Activated CD8-positive, alpha-beta T cell treated with anti-CD3 and anti-CD28 coated beads, Interleukin-2, amount 10 ng/mL, durations not matched to agents 7 days and 5 days (primary cell): ENCODE data around the gene BMPR1B. TPM values are rescaled to one million over a fixed set of nuclear protein-coding genes. Genes with fewer than 3 reads are reported as not detected.

Experiments
- ATAC-seq: fragments of 150-1000 bp; cut with Tn5 transposase; one replicate; pipeline ENCODE4 v1.10.0; 2021; ENCODE audit warnings: moderate library complexity
- CTCF ChIA-PET: fragments of 350-600 bp; sonication (Branson Sonifier 250); formaldehyde crosslinking; loops from one replicate; lab custom pipeline; 2021; ENCODE audit warnings: antibody characterized with exemption; lab: Charles Lee
- POLR2A ChIA-PET: fragments of 350-600 bp; sonication (Branson Sonifier 250); formaldehyde crosslinking; loops from one replicate; lab custom pipeline; 2021; ENCODE audit warnings: antibody characterized with exemption; lab: Charles Lee
- DNase-seq: peaks from one replicate; pipeline ENCODE4 v3.0.0-alpha.2; 2020
- H3K27ac Mint-ChIP-seq: one replicate; pipeline ENCODE4 v1.8.0; 2021; ENCODE audit warnings: mild to moderate bottlenecking, mixed read lengths
- H3K27me3 Mint-ChIP-seq: one replicate; pipeline ENCODE4 v1.8.0; 2021; ENCODE audit warnings: low read depth, mixed read lengths
- H3K36me3 Mint-ChIP-seq: one replicate; pipeline ENCODE4 v1.8.0; 2021; ENCODE audit warnings: low read depth, mixed read lengths
- H3K4me1 Mint-ChIP-seq: one replicate; pipeline ENCODE4 v1.8.0; 2021; ENCODE audit warnings: low read depth, mixed read lengths
- H3K4me3 Mint-ChIP-seq: one replicate; pipeline ENCODE4 v1.8.0; 2021; ENCODE audit warnings: mild to moderate bottlenecking, mixed read lengths
- H3K9me3 Mint-ChIP-seq: one replicate; pipeline ENCODE4 v1.8.0; 2022; ENCODE audit warnings: mixed read lengths; ENCODE audit not compliant: insufficient read depth
- total RNA-seq, 2 experiments: library from RNA; stranded (reverse); gene quantifications; one replicate each; pipeline ENCODE4 v1.2.3, GENCODE V29; 2021

BMPR1B gene
- total RNA-seq, 2 experiments from 2014 or later = not detected

DNA sequence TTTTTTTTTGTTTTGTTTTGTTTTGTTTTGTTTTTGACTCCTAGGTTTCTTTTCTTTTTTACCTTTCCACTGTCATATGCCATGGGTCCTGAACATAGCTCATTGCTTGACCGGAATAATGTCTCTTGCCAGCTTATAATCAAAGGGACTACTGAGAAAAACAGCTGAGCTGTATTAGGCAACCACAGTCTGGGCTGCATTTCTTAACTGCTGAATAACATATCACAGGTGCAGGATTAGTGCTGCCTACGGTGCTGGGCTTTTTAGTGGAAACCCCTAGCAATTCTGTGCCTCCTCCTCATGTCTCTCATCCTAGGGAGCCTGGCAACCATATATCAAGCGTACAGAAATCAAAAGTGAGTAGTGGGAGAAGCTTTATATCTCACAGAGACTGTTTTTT is 333.5 kb downstream of the BMPR1B start:
- Mint-ChIP-seq H3K4me1 (no peaks in the 10 kb centered on the region), H3K27me3 (peaks cover 8% of the 10 kb centered on the region), H3K4me3 (no peak overlapping the region), H3K36me3 (no peaks in the 10 kb centered on the region), H3K9me3 (no peaks in the 10 kb centered on the region), H3K27ac (no peak overlapping the region)
- ChIA-PET POLR2A (no interaction called here), CTCF (no interaction called here)
- ATAC-seq (no peak), DNase-seq (no peak)

GRCh38 chr4:95092766-95093165 is 335.0 kb downstream of the BMPR1B start:
- Mint-ChIP-seq H3K4me3 (no peak overlapping the region), H3K36me3 (no peaks in the 10 kb centered on the region), H3K9me3 (no peaks in the 10 kb centered on the region), H3K27ac (no peak overlapping the region), H3K27me3 (peaks cover 5% of the 10 kb centered on the region), H3K4me1 (no peaks in the 10 kb centered on the region)
- ChIA-PET CTCF (interaction anchor here (0.9 to 1.4 kb wide), 2 partner anchors 471 to 472 kb away, joined by 3 to 6 read pairs; no protein-coding TSS in a partner anchor), POLR2A (no interaction called here)
- ATAC-seq = no peak
- DNase-seq = no peak

DNA sequence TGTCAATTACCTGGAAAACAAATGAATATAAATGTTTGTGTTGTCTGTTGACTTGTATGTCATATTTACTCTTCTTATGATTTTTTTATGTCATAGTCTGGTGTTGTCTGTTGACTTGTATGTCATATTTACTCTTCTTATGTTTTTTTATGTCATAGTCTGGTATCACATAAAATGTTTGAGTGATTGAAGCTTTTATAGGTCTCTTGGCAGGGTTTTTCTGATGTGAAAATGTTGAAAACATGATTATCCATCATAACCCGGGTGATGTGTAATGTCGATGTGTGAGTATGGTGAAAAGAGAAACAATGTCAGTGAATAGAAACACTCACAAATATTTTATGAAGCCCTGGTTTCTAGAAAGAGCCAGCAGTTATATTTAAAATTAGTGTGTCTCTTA is 335.7 kb downstream of the BMPR1B start:
- H3K9me3 Mint-ChIP-seq = no peaks in the 10 kb centered on the region
- CTCF ChIA-PET = interaction anchor here (1.2 to 1.4 kb wide), 2 partner anchors 471 to 473 kb away, joined by 3 to 6 read pairs; no protein-coding TSS in a partner anchor
- DNase-seq (no peak), ATAC-seq (no peak)
- H3K4me1 Mint-ChIP-seq = no peaks in the 10 kb centered on the region
- H3K27me3 Mint-ChIP-seq = peaks cover 5% of the 10 kb centered on the region
- no peak overlapping the region for H3K4me3 Mint-ChIP-seq
- POLR2A ChIA-PET = no interaction called here
- H3K27ac Mint-ChIP-seq = no peak overlapping the region
- H3K36me3 Mint-ChIP-seq = no peaks in the 10 kb centered on the region

GRCh38 chr4:95093936-95094929 is 336.5 kb downstream of the BMPR1B start:
- DNase-seq (no peak), ATAC-seq (no peak)
- CTCF ChIA-PET = interaction anchor here (0.8 to 1.2 kb wide), 3 partner anchors 11 to 474 kb away, joined by 3 read pairs; no protein-coding TSS in a partner anchor

GRCh38 chr4:95095348-95095974 is 337.7 kb downstream of the BMPR1B start:
- Mint-ChIP-seq H3K4me1 (no peaks in the 10 kb centered on the region), H3K4me3 (no peak overlapping the region), H3K27ac (no peak overlapping the region), H3K36me3 (no peaks in the 10 kb centered on the region), H3K27me3 (peaks cover 5% of the 10 kb centered on the region), H3K9me3 (no peaks in the 10 kb centered on the region)
- POLR2A ChIA-PET = no interaction called here
- DNase-seq = no peak
- ATAC-seq = no peak
- CTCF ChIA-PET = interaction anchor here (0.8 to 1.2 kb wide), 2 partner anchors 10 to 16 kb away, joined by 3 read pairs; no protein-coding TSS in a partner anchor

More at GRCh38 chr4:95093936-95094929, 336.5 kb downstream of the BMPR1B start:
- POLR2A ChIA-PET = no interaction called here
- no peak overlapping the region for H3K4me3 Mint-ChIP-seq
- no peak overlapping the region for H3K27ac Mint-ChIP-seq
- H3K27me3 Mint-ChIP-seq = peaks cover 5% of the 10 kb centered on the region
- no peaks in the 10 kb centered on the region for H3K9me3 Mint-ChIP-seq
- H3K4me1 Mint-ChIP-seq = no peaks in the 10 kb centered on the region
- H3K36me3 Mint-ChIP-seq = no peaks in the 10 kb centered on the region

GRCh38 chr4:95102162-95102790 is 344.5 kb downstream of the BMPR1B start:
- no peak for DNase-seq
- ATAC-seq = no peak
- CTCF ChIA-PET = no interaction called here
- POLR2A ChIA-PET = no interaction called here
- no peak overlapping the region for H3K4me3 Mint-ChIP-seq
- no peaks in the 10 kb centered on the region for H3K36me3 Mint-ChIP-seq
- no peaks in the 10 kb centered on the region for H3K27me3 Mint-ChIP-seq
- H3K4me1 Mint-ChIP-seq = no peaks in the 10 kb centered on the region
- no peak overlapping the region for H3K27ac Mint-ChIP-seq
- H3K9me3 Mint-ChIP-seq = no peaks in the 10 kb centered on the region

GRCh38 chr4:95105112-95105511 is 347.4 kb downstream of the BMPR1B start:
- H3K27ac Mint-ChIP-seq = no peak overlapping the region
- CTCF ChIA-PET = interaction anchor here (0.7 to 1.0 kb wide), 2 partner anchors 10 to 20 kb away, joined by 3 read pairs; no protein-coding TSS in a partner anchor

DNA sequence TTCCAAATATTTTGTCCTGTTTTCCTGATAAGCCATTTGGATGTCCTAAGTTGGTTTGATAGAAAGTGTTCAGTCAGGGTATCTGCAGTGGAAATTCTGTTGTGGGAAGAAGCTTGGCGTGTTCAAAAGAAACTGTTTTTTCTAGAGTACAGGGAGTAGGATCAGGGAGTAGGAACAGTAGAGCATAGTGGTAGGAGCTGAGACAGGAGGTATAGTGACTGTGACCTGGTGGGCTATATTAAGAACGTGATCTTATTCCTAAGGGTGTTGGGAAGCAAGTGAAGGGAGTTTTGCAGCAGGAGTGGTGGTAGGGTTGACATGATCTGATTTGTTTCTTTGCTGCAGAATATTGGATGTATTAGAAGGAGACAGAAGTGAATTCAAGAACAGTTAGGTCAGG is 348.2 kb downstream of the BMPR1B start:
- no peak for ATAC-seq
- Mint-ChIP-seq H3K4me1 (no peaks in the 10 kb centered on the region), H3K27ac (no peak overlapping the region), H3K27me3 (no peaks in the 10 kb centered on the region), H3K9me3 (no peaks in the 10 kb centered on the region), H3K36me3 (no peaks in the 10 kb centered on the region), H3K4me3 (no peak overlapping the region)
- ChIA-PET CTCF (no interaction called here), POLR2A (no interaction called here)
- no peak for DNase-seq

More at GRCh38 chr4:95105112-95105511, 347.4 kb downstream of the BMPR1B start:
- no peaks in the 10 kb centered on the region for H3K9me3 Mint-ChIP-seq
- no peak for ATAC-seq
- POLR2A ChIA-PET = no interaction called here
- DNase-seq = no peak
- no peaks in the 10 kb centered on the region for H3K4me1 Mint-ChIP-seq
- no peaks in the 10 kb centered on the region for H3K36me3 Mint-ChIP-seq
- no peak overlapping the region for H3K4me3 Mint-ChIP-seq
- H3K27me3 Mint-ChIP-seq = no peaks in the 10 kb centered on the region

GRCh38 chr4:95106408-95106928 is 348.7 kb downstream of the BMPR1B start:
- ATAC-seq (no peak), DNase-seq (no peak)
- POLR2A ChIA-PET = no interaction called here
- H3K27me3 Mint-ChIP-seq = no peaks in the 10 kb centered on the region
- no peaks in the 10 kb centered on the region for H3K9me3 Mint-ChIP-seq
- no peaks in the 10 kb centered on the region for H3K36me3 Mint-ChIP-seq
- H3K4me3 Mint-ChIP-seq = no peak overlapping the region
- H3K27ac Mint-ChIP-seq = no peak overlapping the region
- CTCF ChIA-PET = no interaction called here
- no peaks in the 10 kb centered on the region for H3K4me1 Mint-ChIP-seq

DNA sequence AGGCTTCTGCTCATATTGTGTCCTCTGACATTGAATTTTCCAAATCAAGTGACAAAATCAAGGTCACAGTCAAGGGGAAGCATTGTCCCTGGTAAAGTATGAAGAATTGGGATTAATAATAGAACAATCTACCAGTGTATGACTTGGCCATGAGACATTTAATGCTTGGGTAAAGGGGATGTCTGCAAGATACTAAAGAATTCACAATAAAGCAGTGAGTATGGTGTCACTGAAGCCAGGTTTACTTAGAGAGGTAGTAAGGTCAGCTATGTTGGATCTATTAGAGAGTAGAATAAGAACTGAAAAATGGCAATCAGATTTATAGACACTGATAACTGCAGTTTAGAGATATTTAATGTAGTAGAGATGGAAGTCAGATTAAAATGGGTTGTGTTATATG is 349.2 kb downstream of the BMPR1B start:
- no peak for ATAC-seq
- no peaks in the 10 kb centered on the region for H3K36me3 Mint-ChIP-seq
- H3K4me3 Mint-ChIP-seq = no peak overlapping the region
- POLR2A ChIA-PET = no interaction called here
- H3K9me3 Mint-ChIP-seq = no peaks in the 10 kb centered on the region
- no peak for DNase-seq
- CTCF ChIA-PET = no interaction called here
- no peak overlapping the region for H3K27ac Mint-ChIP-seq
- H3K4me1 Mint-ChIP-seq = no peaks in the 10 kb centered on the region
- H3K27me3 Mint-ChIP-seq = no peaks in the 10 kb centered on the region

DNA sequence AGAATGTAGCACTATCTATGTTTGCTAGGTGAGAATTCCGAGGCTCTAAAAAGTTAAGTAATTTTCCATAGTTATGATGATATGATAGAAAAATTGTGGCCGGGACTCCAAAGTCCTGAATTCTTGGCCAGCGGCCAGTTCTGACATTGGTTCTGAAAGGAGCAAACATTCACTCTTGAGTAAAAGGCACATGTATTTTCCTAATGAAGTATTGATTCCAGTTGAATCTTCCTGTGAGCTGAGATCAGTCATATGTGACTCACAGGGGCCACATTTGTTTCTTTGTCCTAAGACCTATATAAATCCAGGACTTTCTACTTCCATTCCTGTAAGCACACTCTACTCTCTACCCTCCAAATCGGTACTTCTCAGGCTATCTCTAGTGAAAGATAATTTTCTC is 349.9 kb downstream of the BMPR1B start:
- H3K27ac Mint-ChIP-seq = no peak overlapping the region
- H3K27me3 Mint-ChIP-seq = peaks cover 2% of the 10 kb centered on the region
- DNase-seq (no peak), ATAC-seq (no peak)
- H3K4me3 Mint-ChIP-seq = no peak overlapping the region
- POLR2A ChIA-PET = no interaction called here
- H3K36me3 Mint-ChIP-seq = no peaks in the 10 kb centered on the region
- H3K9me3 Mint-ChIP-seq = no peaks in the 10 kb centered on the region
- H3K4me1 Mint-ChIP-seq = no peaks in the 10 kb centered on the region
- CTCF ChIA-PET = no interaction called here
